HG03095 (cell line): ENCODE measurements around the gene ARFIP1.

Experiments used
- ATAC-seq: cut with Tn5 transposase; IDR thresholded peaks from one replicate; pipeline ENCODE4 v1.9.1; 2021; ENCODE audit warnings: moderate library complexity; ENCODE audit not compliant: unreplicated experiment

The ARFIP1 gene

GRCh38 chr4:152936446-152937335 lies 156.9 kb downstream of the ARFIP1 start:
- no peak for ATAC-seq

- ATAC-seq: no peak
These were observed 157.8 kb downstream of the ARFIP1 start for GRCh38 chr4:152937336-152938236.

GRCh38 chr4:152938237-152938947 lies 158.6 kb downstream of the ARFIP1 start:
- ATAC-seq: no peak

- ATAC-seq: no peak
These were observed 159.9 kb downstream of the ARFIP1 start for GRCh38 chr4:152939621-152940020.

- ATAC-seq: no peak
These were observed 160.7 kb downstream of the ARFIP1 start for GRCh38 chr4:152940461-152940860.

GRCh38 chr4:152941411-152941810 lies 161.7 kb downstream of the ARFIP1 start:
- ATAC-seq: no peak

GRCh38 chr4:152942346-152942745 lies 162.6 kb downstream of the ARFIP1 start:
- ATAC-seq: no peak

- no peak for ATAC-seq
These were observed 163.9 kb downstream of the ARFIP1 start for GRCh38 chr4:152943672-152944071.

GRCh38 chr4:152944666-152945320 lies 165.0 kb downstream of the ARFIP1 start:
- no peak for ATAC-seq

- no peak for ATAC-seq
These were observed 165.9 kb downstream of the ARFIP1 start for GRCh38 chr4:152945639-152946038.

- ATAC-seq: no peak
These were observed 166.7 kb downstream of the ARFIP1 start for GRCh38 chr4:152946446-152946845.

GRCh38 chr4:152947311-152947710 lies 167.6 kb downstream of the ARFIP1 start:
- ATAC-seq: no peak

- ATAC-seq: no peak
These were observed 170.2 kb downstream of the ARFIP1 start for GRCh38 chr4:152949930-152950329.

GRCh38 chr4:152950402-152951274 lies 170.9 kb downstream of the ARFIP1 start:
- no peak for ATAC-seq

- ATAC-seq: no peak
These were observed 171.6 kb downstream of the ARFIP1 start for GRCh38 chr4:152951348-152951747.

GRCh38 chr4:152953514-152953913 lies 173.8 kb downstream of the ARFIP1 start:
- no peak for ATAC-seq

- ATAC-seq: no peak
These were observed 175.0 kb downstream of the ARFIP1 start for GRCh38 chr4:152954741-152955140.

GRCh38 chr4:152956147-152956546 lies 176.4 kb downstream of the ARFIP1 start:
- ATAC-seq: no peak

- ATAC-seq: no peak
These were observed 177.1 kb downstream of the ARFIP1 start for GRCh38 chr4:152956650-152957436.
